Pericardium fibroblast (primary cell): ENCODE measurements around the gene FAM43B. TPM values are rescaled to one million over a fixed set of nuclear protein-coding genes. Genes with fewer than 3 reads are reported as not detected.

ENCODE experiments used
- total RNA-seq: library from RNA; depleted of rRNA; stranded (reverse); fragments of >200 nt; gene quantifications from 2 replicates; pipeline ENCODE4 v1.2.3, GENCODE V29; 2015

Gene FAM43B
- total RNA-seq: 0.12 and 0.77 TPM in 2 replicates

DNA sequence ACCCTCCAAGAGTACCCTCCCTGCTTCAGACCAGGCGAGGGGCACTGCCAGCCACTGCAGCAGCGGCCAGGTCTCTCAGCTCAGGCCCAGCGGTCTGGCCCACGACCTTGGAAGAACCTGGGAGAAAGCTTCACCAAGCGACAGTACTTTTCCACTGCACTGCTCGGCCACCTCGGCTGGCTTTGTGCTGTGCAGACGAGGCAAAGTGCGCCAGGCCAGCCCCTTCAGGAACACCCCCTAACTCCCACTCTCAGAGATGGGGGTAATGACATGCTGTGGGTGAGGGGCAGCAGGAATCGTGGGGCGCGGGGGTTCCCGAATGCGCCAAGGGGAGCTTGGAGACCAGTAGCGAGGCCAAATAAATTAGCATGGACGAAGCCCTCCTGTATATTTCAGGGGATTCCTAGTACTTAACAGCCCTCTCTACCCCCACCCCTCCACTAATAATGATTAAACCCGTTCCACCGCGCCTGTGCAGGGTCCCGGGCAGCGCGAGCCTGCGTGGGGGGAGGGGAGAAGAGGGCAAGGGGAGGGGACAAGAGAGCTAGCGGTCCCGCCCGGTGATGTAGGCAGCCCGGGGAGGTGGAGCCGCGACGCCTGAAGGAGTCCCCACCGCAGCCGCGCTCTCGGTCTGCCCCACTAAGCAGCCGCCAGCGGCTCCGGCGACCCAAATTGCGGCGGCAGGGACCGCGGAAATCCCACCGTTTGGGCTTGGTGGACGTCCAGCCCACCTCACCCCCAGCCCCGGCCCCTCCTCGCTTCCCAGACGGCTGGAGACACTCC is at the start of gene FAM43B:
Gene FAM43B (plus strand): TSS at position 629 of the 783 bp plus-strand sequence. CDS start 401 bp downstream, outside the sequence.

GRCh38 chr1:20507564-20508410 is 44.6 kb upstream of the FAM43B start, which contains the start of gene MUL1:
MUL1 (minus strand) TSS chr1:20508151; CDS start chr1:20508024, 127 bp downstream.

DNA sequence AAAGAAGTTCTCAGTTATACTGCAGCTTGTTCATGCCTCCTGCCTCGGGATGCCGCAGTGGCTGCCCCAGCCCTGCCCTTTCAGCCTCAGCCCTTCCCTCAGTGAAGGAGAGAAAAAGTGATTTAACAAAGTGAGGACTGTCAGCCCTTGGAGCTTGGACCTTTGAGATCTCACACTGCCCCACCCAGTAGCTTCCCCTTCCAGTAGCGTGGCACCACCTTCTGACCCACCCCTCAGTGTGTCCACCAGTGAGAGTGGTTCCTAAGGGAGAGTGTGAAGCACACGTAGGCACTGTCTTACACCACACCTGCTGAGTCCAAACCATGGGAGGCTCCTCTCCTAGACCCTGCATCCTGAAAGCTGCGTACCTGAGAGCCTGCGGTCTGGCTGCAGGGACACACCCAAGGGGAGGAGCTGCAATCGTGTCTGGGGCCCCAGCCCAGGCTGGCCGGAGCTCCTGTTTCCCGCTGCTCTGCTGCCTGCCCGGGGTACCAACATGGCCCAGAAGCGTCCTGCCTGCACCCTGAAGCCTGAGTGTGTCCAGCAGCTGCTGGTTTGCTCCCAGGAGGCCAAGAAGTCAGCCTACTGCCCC is 36.4 kb downstream of the FAM43B start, which contains the start of gene CDA:
Gene CDA (plus strand): TSS at position 464 of the 592 bp plus-strand sequence. CDS start 33 bp downstream, at position 497.

Other genes with a start within 250 kb of the FAM43B start
- 5.1 and 6.9 TPM in 2 replicates for gene CAMK2N1, start 66.4 kb upstream of the FAM43B start, total RNA-seq
- gene MUL1, start 44.4 kb upstream of the FAM43B start, total RNA-seq: 23.1 and 33.5 TPM in 2 replicates
- 1.5 and 2.2 TPM in 2 replicates for gene CDA, start 36.5 kb downstream of the FAM43B start, total RNA-seq
- 67.8 and 68.7 TPM in 2 replicates for gene PINK1, start 80.9 kb downstream of the FAM43B start, total RNA-seq
- 275 and 357 TPM in 2 replicates for gene DDOST, start 108.8 kb downstream of the FAM43B start, total RNA-seq
- 0.35 and 0.60 TPM in 2 replicates for gene KIF17, start 165.4 kb downstream of the FAM43B start, total RNA-seq
- gene SH2D5, start 180.1 kb downstream of the FAM43B start, total RNA-seq: 0.26 and 0.58 TPM in 2 replicates
- 107 and 115 TPM in 2 replicates for gene HP1BP3, start 234.7 kb downstream of the FAM43B start, total RNA-seq